A549 (cell line): ENCODE measurements around the gene IARS1. TPM values are rescaled to one million over a fixed set of nuclear protein-coding genes. Genes with fewer than 3 reads are reported as not detected.

Experiments
- polyA plus RNA-seq, 4 experiments: library from polyadenylated mRNA; depleted of rRNA in 3 of 4; stranded (reverse); fragments of >200 nt; fragmentation: RNase III in 1 of 4; extraction: RNeasy Plus Mini Kit Qiagen cat#74134 plus additional on column Dnase treatment in 1 of 4; gene quantifications; 2 replicates in 3 of 4; 3 replicates in 1 of 4; pipeline ENCODE4 v1.2.3, GENCODE V29; 2011 to 2017
- small RNA-seq, 6 experiments: library from RNA; depleted of rRNA; stranded (forward); fragments of <200 nt; gene quantifications; one replicate each; pipeline ENCODE3, GENCODE V24; 2012

The IARS1 gene
- polyA plus RNA-seq, 2 of the 4 experiments (the other 2 are of a cell fraction): 121 to 244 TPM

Small RNAs within 50 kb of the gene (small RNA-seq; reads per million reads assigned to genes)
- gene MIR3651: 0 reads per million in 6 experiments
- gene SNORA84: 0 to 16.8 (median 1.4) reads per million in 6 experiments

Other genes starting within 250 kb of the IARS1 start
- gene SPTLC1, start 178.3 kb downstream of the IARS1 start, polyA plus RNA-seq (2011; rRNA removed): 112 and 122 TPM in 2 replicates
- gene SPTLC1, start 178.3 kb downstream of the IARS1 start, polyA plus RNA-seq (2017; fragmentation: RNase III; extraction: RNeasy Plus Mini Kit Qiagen cat#74134 plus additional on column Dnase treatment): 63.6 to 63.7 TPM (median 63.6 TPM) in 3 replicates
- gene NOL8, start 31.7 kb upstream of the IARS1 start, polyA plus RNA-seq (2011; rRNA removed): 30.2 and 47.2 TPM in 2 replicates
- gene NOL8, start 31.7 kb upstream of the IARS1 start, polyA plus RNA-seq (2017; fragmentation: RNase III; extraction: RNeasy Plus Mini Kit Qiagen cat#74134 plus additional on column Dnase treatment): 24.4 to 28.5 TPM (median 26.7 TPM) in 3 replicates
- gene CENPP, start 32.3 kb upstream of the IARS1 start, polyA plus RNA-seq (2011; rRNA removed): 13.4 and 15.5 TPM in 2 replicates
- 5.5 to 7.2 TPM (median 7.2 TPM) in 3 replicates for gene CENPP, start 32.3 kb upstream of the IARS1 start, polyA plus RNA-seq (2017; fragmentation: RNase III; extraction: RNeasy Plus Mini Kit Qiagen cat#74134 plus additional on column Dnase treatment)
- gene OGN, start 110.9 kb upstream of the IARS1 start, polyA plus RNA-seq (2011; rRNA removed): not detected in 2 replicates
- not detected in 3 replicates for gene OGN, start 110.9 kb upstream of the IARS1 start, polyA plus RNA-seq (2017; fragmentation: RNase III; extraction: RNeasy Plus Mini Kit Qiagen cat#74134 plus additional on column Dnase treatment)
- gene OMD, start 130.8 kb upstream of the IARS1 start, polyA plus RNA-seq (2011; rRNA removed): not detected in 2 replicates
- gene OMD, start 130.8 kb upstream of the IARS1 start, polyA plus RNA-seq (2017; fragmentation: RNase III; extraction: RNeasy Plus Mini Kit Qiagen cat#74134 plus additional on column Dnase treatment): not detected in 3 replicates
- gene ASPN, start 188.8 kb upstream of the IARS1 start, polyA plus RNA-seq (2011; rRNA removed): not detected in 2 replicates
- gene ASPN, start 188.8 kb upstream of the IARS1 start, polyA plus RNA-seq (2017; fragmentation: RNase III; extraction: RNeasy Plus Mini Kit Qiagen cat#74134 plus additional on column Dnase treatment): not detected in 3 replicates
- 0.21 and 0.43 TPM in 2 replicates for gene ECM2, start 242.3 kb upstream of the IARS1 start, polyA plus RNA-seq (2011; rRNA removed)
- 0.25 to 0.41 TPM (median 0.35 TPM) in 3 replicates for gene ECM2, start 242.3 kb upstream of the IARS1 start, polyA plus RNA-seq (2017; fragmentation: RNase III; extraction: RNeasy Plus Mini Kit Qiagen cat#74134 plus additional on column Dnase treatment)